HepG2 (cell line): Measurements from ENCODE around the gene CADPS2.

ENCODE experiments used
- CHCHD3 ChIP-seq: sonication (generic); formaldehyde crosslinking; IDR thresholded peaks from 2 replicates; pipeline ENCODE4 v1.8.0; 2022; ENCODE audit warnings: mild to moderate bottlenecking, missing genetic modification reagents, moderate library complexity
- ELF4 ChIP-seq: sonication (generic); formaldehyde crosslinking; IDR thresholded peaks from 2 replicates; pipeline ENCODE4 v1.5.0; 2020; ENCODE audit warnings: missing genetic modification reagents, mild to moderate bottlenecking, moderate library complexity, borderline replicate concordance
- FOXJ3 ChIP-seq: sonication (generic); formaldehyde crosslinking; IDR thresholded peaks from 2 replicates; pipeline ENCODE4 v1.4.0; 2020; ENCODE audit warnings: missing genetic modification reagents, mild to moderate bottlenecking, borderline replicate concordance
- JUN ChIP-seq: sonication (generic); formaldehyde crosslinking; IDR thresholded peaks from 2 replicates; pipeline ENCODE4 v1.4.0; 2020; ENCODE audit warnings: mild to moderate bottlenecking, missing genetic modification reagents
- MBD4 ChIP-seq: IDR thresholded peaks from 2 replicates; pipeline ENCODE4 v1.6.1; 2012; ENCODE audit warnings: low read length, inconsistent platforms, borderline replicate concordance
- POLR2A ChIP-seq, 2 experiments: IDR thresholded peaks; 2 replicates each; pipeline ENCODE4 v1.6.1; 2011; ENCODE audit warnings: low read depth in 2 of 2, low read length in 2 of 2, mild to moderate bottlenecking in 1 of 2, moderate library complexity in 1 of 2; ENCODE audit not compliant: insufficient read depth in 1 of 2
- ZKSCAN8 ChIP-seq: IDR thresholded peaks from 2 replicates; pipeline ENCODE4 v1.6.1; 2016; ENCODE audit warnings: borderline replicate concordance, missing genetic modification reagents, missing compliant biosample characterization
- ZNF431 ChIP-seq: sonication (generic); formaldehyde crosslinking; IDR thresholded peaks from 2 replicates; pipeline ENCODE4 v1.9.0; 2022; ENCODE audit warnings: missing genetic modification reagents, low read depth, mild to moderate bottlenecking, borderline replicate concordance
- ZNF549 ChIP-seq: sonication (generic); formaldehyde crosslinking; IDR thresholded peaks from 2 replicates; pipeline ENCODE4 v1.5.0; 2020; ENCODE audit warnings: missing genetic modification reagents
- TF ChIP-seq, protein P1 (sequence below): sonication (generic); formaldehyde crosslinking; IDR thresholded peaks from 2 replicates; pipeline ENCODE4 v1.5.1; 2020; ENCODE audit warnings: missing genetic modification reagents, mild to moderate bottlenecking, borderline replicate concordance
- TF ChIP-seq, protein P2 (sequence below): sonication (generic); formaldehyde crosslinking; IDR thresholded peaks from 2 replicates; pipeline ENCODE4 v1.5.0; 2020; ENCODE audit warnings: mild to moderate bottlenecking, missing genetic modification reagents, moderate library complexity
- TF ChIP-seq, protein P3 (sequence below): sonication (generic); formaldehyde crosslinking; IDR thresholded peaks from 2 replicates; pipeline ENCODE4 v1.4.0; 2020; ENCODE audit warnings: missing genetic modification reagents
- TF ChIP-seq, protein P4 (sequence below): sonication (generic); formaldehyde crosslinking; IDR thresholded peaks from 2 replicates; pipeline ENCODE4 v1.4.0; 2020; ENCODE audit warnings: missing genetic modification reagents, borderline replicate concordance
- TF ChIP-seq, protein P5 (sequence below): sonication (generic); formaldehyde crosslinking; IDR thresholded peaks from 2 replicates; pipeline ENCODE4 v1.9.0; 2021; ENCODE audit warnings: missing genetic modification reagents, borderline replicate concordance

DNA sequence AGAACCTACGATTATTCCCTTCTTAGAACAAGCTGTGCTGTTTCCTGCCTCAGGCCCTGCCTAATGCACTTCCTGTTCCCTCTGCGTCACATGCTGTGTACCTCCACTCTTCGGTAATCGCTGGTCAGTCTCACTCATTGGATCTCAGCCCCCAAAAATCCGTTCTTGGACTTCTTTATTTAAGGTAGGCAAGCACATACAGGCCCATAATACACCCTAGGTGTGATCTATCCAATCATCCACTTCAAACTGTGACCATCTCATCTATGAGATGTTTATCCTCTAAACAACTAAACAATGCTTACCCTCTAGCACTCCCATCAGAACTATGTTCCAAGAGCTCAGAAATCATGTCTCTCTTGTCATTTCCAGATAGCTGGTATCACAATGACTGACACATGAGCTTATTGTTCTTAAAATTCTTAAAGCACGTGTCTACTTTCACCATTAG, 83.9 kb downstream of the CADPS2 start:
- TF ChIP-seq FOXJ3: no peak
- TF ChIP-seq, protein P1, sequence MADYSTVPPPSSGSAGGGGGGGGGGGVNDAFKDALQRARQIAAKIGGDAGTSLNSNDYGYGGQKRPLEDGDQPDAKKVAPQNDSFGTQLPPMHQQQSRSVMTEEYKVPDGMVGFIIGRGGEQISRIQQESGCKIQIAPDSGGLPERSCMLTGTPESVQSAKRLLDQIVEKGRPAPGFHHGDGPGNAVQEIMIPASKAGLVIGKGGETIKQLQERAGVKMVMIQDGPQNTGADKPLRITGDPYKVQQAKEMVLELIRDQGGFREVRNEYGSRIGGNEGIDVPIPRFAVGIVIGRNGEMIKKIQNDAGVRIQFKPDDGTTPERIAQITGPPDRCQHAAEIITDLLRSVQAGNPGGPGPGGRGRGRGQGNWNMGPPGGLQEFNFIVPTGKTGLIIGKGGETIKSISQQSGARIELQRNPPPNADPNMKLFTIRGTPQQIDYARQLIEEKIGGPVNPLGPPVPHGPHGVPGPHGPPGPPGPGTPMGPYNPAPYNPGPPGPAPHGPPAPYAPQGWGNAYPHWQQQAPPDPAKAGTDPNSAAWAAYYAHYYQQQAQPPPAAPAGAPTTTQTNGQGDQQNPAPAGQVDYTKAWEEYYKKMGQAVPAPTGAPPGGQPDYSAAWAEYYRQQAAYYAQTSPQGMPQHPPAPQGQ (CRISPR knock-in tag): no peak
- TF ChIP-seq, protein P2, sequence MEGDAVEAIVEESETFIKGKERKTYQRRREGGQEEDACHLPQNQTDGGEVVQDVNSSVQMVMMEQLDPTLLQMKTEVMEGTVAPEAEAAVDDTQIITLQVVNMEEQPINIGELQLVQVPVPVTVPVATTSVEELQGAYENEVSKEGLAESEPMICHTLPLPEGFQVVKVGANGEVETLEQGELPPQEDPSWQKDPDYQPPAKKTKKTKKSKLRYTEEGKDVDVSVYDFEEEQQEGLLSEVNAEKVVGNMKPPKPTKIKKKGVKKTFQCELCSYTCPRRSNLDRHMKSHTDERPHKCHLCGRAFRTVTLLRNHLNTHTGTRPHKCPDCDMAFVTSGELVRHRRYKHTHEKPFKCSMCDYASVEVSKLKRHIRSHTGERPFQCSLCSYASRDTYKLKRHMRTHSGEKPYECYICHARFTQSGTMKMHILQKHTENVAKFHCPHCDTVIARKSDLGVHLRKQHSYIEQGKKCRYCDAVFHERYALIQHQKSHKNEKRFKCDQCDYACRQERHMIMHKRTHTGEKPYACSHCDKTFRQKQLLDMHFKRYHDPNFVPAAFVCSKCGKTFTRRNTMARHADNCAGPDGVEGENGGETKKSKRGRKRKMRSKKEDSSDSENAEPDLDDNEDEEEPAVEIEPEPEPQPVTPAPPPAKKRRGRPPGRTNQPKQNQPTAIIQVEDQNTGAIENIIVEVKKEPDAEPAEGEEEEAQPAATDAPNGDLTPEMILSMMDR: no peak
- TF ChIP-seq POLR2A (IDR thresholded peaks at IDR 0.05; ENCODE audit: insufficient read depth in 1 of 2, low read depth in 2 of 2, low read length in 2 of 2): no peak
- TF ChIP-seq, protein P3, sequence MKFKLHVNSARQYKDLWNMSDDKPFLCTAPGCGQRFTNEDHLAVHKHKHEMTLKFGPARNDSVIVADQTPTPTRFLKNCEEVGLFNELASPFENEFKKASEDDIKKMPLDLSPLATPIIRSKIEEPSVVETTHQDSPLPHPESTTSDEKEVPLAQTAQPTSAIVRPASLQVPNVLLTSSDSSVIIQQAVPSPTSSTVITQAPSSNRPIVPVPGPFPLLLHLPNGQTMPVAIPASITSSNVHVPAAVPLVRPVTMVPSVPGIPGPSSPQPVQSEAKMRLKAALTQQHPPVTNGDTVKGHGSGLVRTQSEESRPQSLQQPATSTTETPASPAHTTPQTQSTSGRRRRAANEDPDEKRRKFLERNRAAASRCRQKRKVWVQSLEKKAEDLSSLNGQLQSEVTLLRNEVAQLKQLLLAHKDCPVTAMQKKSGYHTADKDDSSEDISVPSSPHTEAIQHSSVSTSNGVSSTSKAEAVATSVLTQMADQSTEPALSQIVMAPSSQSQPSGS (CRISPR knock-in tag): no peak
- TF ChIP-seq ELF4: no peak
- no peak for TF ChIP-seq JUN
- TF ChIP-seq ZNF431 (CRISPR knock-in tag): no peak
- TF ChIP-seq ZKSCAN8 (CRISPR knock-in tag): no peak
- no peak for TF ChIP-seq CHCHD3 (CRISPR knock-in tag)
- TF ChIP-seq, protein P4, sequence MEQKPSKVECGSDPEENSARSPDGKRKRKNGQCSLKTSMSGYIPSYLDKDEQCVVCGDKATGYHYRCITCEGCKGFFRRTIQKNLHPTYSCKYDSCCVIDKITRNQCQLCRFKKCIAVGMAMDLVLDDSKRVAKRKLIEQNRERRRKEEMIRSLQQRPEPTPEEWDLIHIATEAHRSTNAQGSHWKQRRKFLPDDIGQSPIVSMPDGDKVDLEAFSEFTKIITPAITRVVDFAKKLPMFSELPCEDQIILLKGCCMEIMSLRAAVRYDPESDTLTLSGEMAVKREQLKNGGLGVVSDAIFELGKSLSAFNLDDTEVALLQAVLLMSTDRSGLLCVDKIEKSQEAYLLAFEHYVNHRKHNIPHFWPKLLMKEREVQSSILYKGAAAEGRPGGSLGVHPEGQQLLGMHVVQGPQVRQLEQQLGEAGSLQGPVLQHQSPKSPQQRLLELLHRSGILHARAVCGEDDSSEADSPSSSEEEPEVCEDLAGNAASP (CRISPR knock-in tag): no peak
- TF ChIP-seq, protein P5, sequence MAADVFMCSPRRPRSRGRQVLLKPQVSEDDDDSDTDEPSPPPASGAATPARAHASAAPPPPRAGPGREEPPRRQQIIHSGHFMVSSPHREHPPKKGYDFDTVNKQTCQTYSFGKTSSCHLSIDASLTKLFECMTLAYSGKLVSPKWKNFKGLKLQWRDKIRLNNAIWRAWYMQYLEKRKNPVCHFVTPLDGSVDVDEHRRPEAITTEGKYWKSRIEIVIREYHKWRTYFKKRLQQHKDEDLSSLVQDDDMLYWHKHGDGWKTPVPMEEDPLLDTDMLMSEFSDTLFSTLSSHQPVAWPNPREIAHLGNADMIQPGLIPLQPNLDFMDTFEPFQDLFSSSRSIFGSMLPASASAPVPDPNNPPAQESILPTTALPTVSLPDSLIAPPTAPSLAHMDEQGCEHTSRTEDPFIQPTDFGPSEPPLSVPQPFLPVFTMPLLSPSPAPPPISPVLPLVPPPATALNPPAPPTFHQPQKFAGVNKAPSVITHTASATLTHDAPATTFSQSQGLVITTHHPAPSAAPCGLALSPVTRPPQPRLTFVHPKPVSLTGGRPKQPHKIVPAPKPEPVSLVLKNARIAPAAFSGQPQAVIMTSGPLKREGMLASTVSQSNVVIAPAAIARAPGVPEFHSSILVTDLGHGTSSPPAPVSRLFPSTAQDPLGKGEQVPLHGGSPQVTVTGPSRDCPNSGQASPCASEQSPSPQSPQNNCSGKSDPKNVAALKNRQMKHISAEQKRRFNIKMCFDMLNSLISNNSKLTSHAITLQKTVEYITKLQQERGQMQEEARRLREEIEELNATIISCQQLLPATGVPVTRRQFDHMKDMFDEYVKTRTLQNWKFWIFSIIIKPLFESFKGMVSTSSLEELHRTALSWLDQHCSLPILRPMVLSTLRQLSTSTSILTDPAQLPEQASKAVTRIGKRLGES: no peak
- no peak for TF ChIP-seq ZNF549 (CRISPR knock-in tag)
- no peak for TF ChIP-seq MBD4
